Keratinocyte (primary cell): ENCODE data around the gene GRAMD1B. TPM values are rescaled to one million over a fixed set of nuclear protein-coding genes. Genes with fewer than 3 reads are reported as not detected.

Source experiments
- DNase-seq: peaks from one replicate; pipeline ENCODE4 v3.0.0-alpha.2; 2011; ENCODE audit warnings: low read depth, missing footprints, low spot score
- FAIRE-seq: peaks from 2 replicates; lab custom pipeline; 2011; peaks lifted over from hg19 to GRCh38; lab: Jason Lieb, UNC
- H2AFZ ChIP-seq: 2 replicates; pipeline ENCODE4 v1.6.0; 2012; ENCODE audit warnings: low read length, control low read depth, inconsistent platforms; ENCODE audit not compliant: control insufficient read depth
- H3K27ac ChIP-seq: 2 replicates; pipeline ENCODE4 v1.5.1; 2011; ENCODE audit warnings: low read length; ENCODE audit not compliant: control insufficient read depth, insufficient read depth
- H3K27me3 ChIP-seq: 3 replicates; pipeline ENCODE4 v1.6.0; 2011; ENCODE audit warnings: low read length; ENCODE audit not compliant: control insufficient read depth, insufficient read depth; ENCODE audit errors: extremely low read depth
- H3K36me3 ChIP-seq, 2 experiments: 2 replicates in 1 of 2; 3 replicates in 1 of 2; pipeline ENCODE4 v1.5.1; 2011; ENCODE audit warnings: low read length in 2 of 2, mild to moderate bottlenecking in 1 of 2; ENCODE audit not compliant: control insufficient read depth in 2 of 2, insufficient read depth in 2 of 2; ENCODE audit errors: extremely low read depth in 1 of 2
- H3K4me1 ChIP-seq: 3 replicates; pipeline ENCODE4 v1.5.1; 2011; ENCODE audit warnings: low read length; ENCODE audit not compliant: control insufficient read depth, insufficient read depth; ENCODE audit errors: extremely low read depth
- H3K4me2 ChIP-seq: 3 replicates; pipeline ENCODE4 v1.6.0; 2011; ENCODE audit warnings: low read depth, low read length; ENCODE audit not compliant: control insufficient read depth, insufficient read depth; ENCODE audit errors: extremely low read depth
- H3K4me3 ChIP-seq, 3 experiments: fragments of 200-600 bp in 1 of 3; sonication (generic) in 1 of 3; 2 replicates in 2 of 3; 3 replicates in 1 of 3; pipeline ENCODE4 v1.5.1; 2011 to 2016; ENCODE audit warnings: low read length in 3 of 3, mild to moderate bottlenecking in 3 of 3, control low read depth in 2 of 3, inconsistent platforms in 1 of 3, low read depth in 1 of 3, mixed read lengths in 1 of 3, mixed run types in 1 of 3, moderate library complexity in 1 of 3; ENCODE audit not compliant: control insufficient read depth in 2 of 3, insufficient read depth in 2 of 3; ENCODE audit errors: extremely low read depth in 1 of 3
- H3K79me2 ChIP-seq: 2 replicates; pipeline ENCODE4 v1.6.0; 2012; ENCODE audit warnings: low read length; ENCODE audit not compliant: control insufficient read depth, insufficient read depth
- H3K9ac ChIP-seq: 3 replicates; pipeline ENCODE4 v1.6.0; 2011; ENCODE audit warnings: low read length; ENCODE audit not compliant: control insufficient read depth, insufficient read depth; ENCODE audit errors: extremely low read depth
- H3K9me1 ChIP-seq: 3 replicates; pipeline ENCODE4 v1.6.0; 2011; ENCODE audit warnings: low read length; ENCODE audit not compliant: control insufficient read depth, insufficient read depth; ENCODE audit errors: extremely low read depth
- H3K9me3 ChIP-seq: 2 replicates; pipeline ENCODE4 v1.5.1; 2012; ENCODE audit warnings: low read depth, low read length; ENCODE audit not compliant: control insufficient read depth
- H4K20me1 ChIP-seq: 3 replicates; pipeline ENCODE4 v1.6.0; 2011; ENCODE audit warnings: low read length; ENCODE audit not compliant: control insufficient read depth, insufficient read depth; ENCODE audit errors: extremely low read depth
- CTCF ChIP-seq, 3 experiments: IDR thresholded peaks in 1 of 3; conservative IDR thresholded peaks in 1 of 3; optimal IDR thresholded peaks in 1 of 3; 2 replicates in 2 of 3; 3 replicates in 1 of 3; pipeline versions ENCODE3 to v1.5.1; 2011; ENCODE audit warnings: low read length in 3 of 3, mild to moderate bottlenecking in 3 of 3, moderate library complexity in 2 of 3, control low read depth in 1 of 3, inconsistent platforms in 1 of 3; ENCODE audit not compliant: insufficient read depth in 2 of 3; ENCODE audit errors: extremely low read depth in 1 of 3
- EZH2 ChIP-seq: IDR thresholded peaks from one replicate; pipeline ENCODE4 v1.6.1; 2012; ENCODE audit warnings: inconsistent platforms, mild to moderate bottlenecking, low read length, moderate library complexity
- dilution Hi-C: fragments of 300-500 bp; cut with MboI; formaldehyde crosslinking; loops from one replicate; pipeline ENCODE4 v1.7.0; 2020; ENCODE audit warnings: low sequenced_read_pairs; ENCODE audit not compliant: extremely low pct_ligation_motif_present
- polyA plus RNA-seq, 5 experiments: library from polyadenylated mRNA; depleted of rRNA in 3 of 5; stranded (reverse) in 3 of 5; stranded (forward) in 1 of 5; unstranded in 1 of 5; fragments of >200 nt; gene quantifications; 1 replicate in 1 of 5; 2 replicates in 3 of 5; 3 replicates in 1 of 5; pipeline versions ENCODE4 v1.2.1 to v1.2.3, GENCODE V29; 2011 to 2012; ENCODE audit warnings: missing spikeins in 2 of 5, low read depth in 1 of 5, low replicate concordance in 1 of 5

The GRAMD1B gene
- polyA plus RNA-seq, 1 donor (not counting 4 experiments of a cell fraction or from before 2014, with no cell fraction given) = 0.04 TPM

- H3K9me1 ChIP-seq = no peaks in the 10 kb centered on the region
- no peak for TF ChIP-seq EZH2
- no peak for TF ChIP-seq CTCF (optimal IDR thresholded peaks at IDR 0.05 in 1 of 3, IDR thresholded peaks at IDR 0.05 in 1 of 3, conservative IDR thresholded peaks at IDR 0.05 in 1 of 3; ENCODE audit: extremely low read depth in 1 of 3, insufficient read depth in 2 of 3, low read length in 3 of 3)
- no peak overlapping the region for H3K9ac ChIP-seq
- no peak overlapping the region for H2AFZ ChIP-seq
- FAIRE-seq (no peak), DNase-seq (no peak)
- no peak overlapping the region for H3K4me3 ChIP-seq
- H3K27ac ChIP-seq = no peak overlapping the region
- H3K4me2 ChIP-seq = no peak overlapping the region
- H3K79me2 ChIP-seq = no peaks in the 10 kb centered on the region
- no peaks in the 10 kb centered on the region for H3K36me3 ChIP-seq
- H4K20me1 ChIP-seq = no peaks in the 10 kb centered on the region
- no peaks in the 10 kb centered on the region for H3K4me1 ChIP-seq
- dilution Hi-C loops = no loop called here
- H3K27me3 ChIP-seq = peaks cover 20% of the 10 kb centered on the region
- no peaks in the 10 kb centered on the region for H3K9me3 ChIP-seq
These were observed 154.1 kb downstream of the GRAMD1B start for GRCh38 chr11:123584186-123584585.

- peaks cover 20% of the 10 kb centered on the region for H3K27me3 ChIP-seq
- H3K79me2 ChIP-seq = no peaks in the 10 kb centered on the region
- no peaks in the 10 kb centered on the region for H3K9me3 ChIP-seq
- no peaks in the 10 kb centered on the region for H3K9me1 ChIP-seq
- H2AFZ ChIP-seq = no peak overlapping the region
- no peak overlapping the region for H3K27ac ChIP-seq
- no peaks in the 10 kb centered on the region for H3K36me3 ChIP-seq
- dilution Hi-C loops = no loop called here
- FAIRE-seq (no peak), DNase-seq (no peak)
- no peaks in the 10 kb centered on the region for H4K20me1 ChIP-seq
- TF ChIP-seq EZH2 (no peak), CTCF (optimal IDR thresholded peaks at IDR 0.05 in 1 of 3, IDR thresholded peaks at IDR 0.05 in 1 of 3, conservative IDR thresholded peaks at IDR 0.05 in 1 of 3; ENCODE audit: extremely low read depth in 1 of 3, insufficient read depth in 2 of 3, low read length in 3 of 3) (no peak)
- H3K4me1 ChIP-seq = no peaks in the 10 kb centered on the region
- no peak overlapping the region for H3K9ac ChIP-seq
- H3K4me2 ChIP-seq = no peak overlapping the region
- H3K4me3 ChIP-seq = no peak overlapping the region
These were observed 154.7 kb downstream of the GRAMD1B start for GRCh38 chr11:123584737-123585136.
